Ascending aorta (tissue), 2 donors: ENCODE data around the gene LRFN4. TPM values are rescaled to one million over a fixed set of nuclear protein-coding genes. Genes with fewer than 3 reads are reported as not detected.

Experiments used
- DNase-seq, 2 donors: peaks; one replicate each; pipeline ENCODE4 v3.0.0-alpha.2; 2019; ENCODE audit warnings: low spot score in 2 of 2
- H3K27ac ChIP-seq, 2 donors: fragments of 200-600 bp; sonication (generic); one replicate each; pipeline ENCODE4 v1.5.1; 2016 to 2017; ENCODE audit warnings: mild to moderate bottlenecking in 1 of 2
- H3K27me3 ChIP-seq: fragments of 200-600 bp; sonication (generic); one replicate; pipeline ENCODE4 v1.5.1; 2017
- H3K36me3 ChIP-seq, 2 donors: fragments of 200-600 bp; sonication (generic); one replicate each; pipeline ENCODE4 v1.5.1; 2016
- H3K4me1 ChIP-seq, 2 donors: fragments of 200-600 bp; sonication (generic); one replicate each; pipeline ENCODE4 v1.5.1; 2016 to 2017; ENCODE audit warnings: mild to moderate bottlenecking in 1 of 2
- H3K4me3 ChIP-seq, 2 donors: fragments of 200-600 bp; sonication (generic); one replicate each; pipeline ENCODE4 v1.5.1; 2016 to 2017; ENCODE audit warnings: mild to moderate bottlenecking in 1 of 2
- H3K9me3 ChIP-seq, 2 donors: fragments of 200-600 bp; sonication (generic); one replicate each; pipeline ENCODE4 v1.5.1; 2016
- intact Hi-C: fragments of 100-400 bp; cut with DNase I; formaldehyde crosslinking; loops from one replicate; pipeline ENCODE4 v1.15.1; 2023
- total RNA-seq: library from RNA; depleted of rRNA; stranded (reverse); fragments of >200 nt; gene quantifications from one replicate; pipeline ENCODE4 v1.1.0, GENCODE V29; 2016
- TF ChIP-seq, protein P1 (sequence below), 3 experiments: fragments of 200-600 bp in 2 of 3; fragments of 450-650 bp in 1 of 3; sonication (generic) in 2 of 3; IDR thresholded peaks; one replicate each; pipeline ENCODE4 v1.5.1; 2016 to 2019; ENCODE audit warnings: antibody characterized with exemption in 3 of 3, mild to moderate bottlenecking in 1 of 3, moderate library complexity in 1 of 3

LRFN4 gene
- total RNA-seq, 1 donor from 2014 or later, result 60.5 TPM

DNA sequence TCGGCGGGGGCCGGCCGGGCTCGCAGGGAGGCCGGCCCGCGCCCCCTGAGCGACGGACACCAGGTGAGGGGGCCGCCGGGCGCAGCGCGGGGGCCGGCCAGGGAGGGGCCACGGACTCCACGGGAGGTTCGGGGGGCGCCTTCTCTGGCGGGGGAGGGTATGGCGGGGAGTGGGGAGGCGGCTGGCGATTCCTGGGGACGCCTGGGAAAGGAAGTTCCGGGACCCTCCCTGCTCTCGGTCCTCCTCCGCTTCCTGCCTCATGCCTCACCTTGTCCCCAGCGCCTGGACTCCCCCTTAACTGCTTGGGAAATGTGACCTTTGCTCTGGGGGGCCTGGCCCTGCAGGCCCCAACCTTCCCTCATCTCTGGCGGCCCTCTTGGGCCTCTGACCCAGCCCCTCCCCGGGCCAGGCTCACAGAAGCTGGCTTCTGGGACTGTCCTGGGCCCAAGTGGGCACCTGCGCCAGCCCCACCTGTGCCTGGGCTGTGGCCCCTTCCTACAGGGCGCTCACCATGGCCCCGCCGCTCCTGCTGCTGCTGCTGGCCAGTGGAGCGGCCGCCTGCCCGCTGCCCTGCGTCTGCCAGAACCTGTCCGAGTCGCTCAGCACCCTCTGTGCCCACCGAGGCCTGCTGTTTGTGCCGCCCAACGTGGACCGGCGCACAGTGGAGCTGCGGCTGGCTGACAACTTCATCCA is 516 bp downstream of the LRFN4 start:
- DNase-seq, result no peak
- Histone ChIP-seq H3K4me1 (peaks cover 4 to 6% of the 10 kb centered on the region in 2 donors), H3K27me3 (no peaks in the 10 kb centered on the region), H3K36me3 (no peaks in the 10 kb centered on the region), H3K27ac (peak overlapping the region; percentile 65 to 66), H3K4me3 (peak overlapping the region; percentile 64 to 85), H3K9me3 (no peaks in the 10 kb centered on the region)
- TF ChIP-seq, protein P1, sequence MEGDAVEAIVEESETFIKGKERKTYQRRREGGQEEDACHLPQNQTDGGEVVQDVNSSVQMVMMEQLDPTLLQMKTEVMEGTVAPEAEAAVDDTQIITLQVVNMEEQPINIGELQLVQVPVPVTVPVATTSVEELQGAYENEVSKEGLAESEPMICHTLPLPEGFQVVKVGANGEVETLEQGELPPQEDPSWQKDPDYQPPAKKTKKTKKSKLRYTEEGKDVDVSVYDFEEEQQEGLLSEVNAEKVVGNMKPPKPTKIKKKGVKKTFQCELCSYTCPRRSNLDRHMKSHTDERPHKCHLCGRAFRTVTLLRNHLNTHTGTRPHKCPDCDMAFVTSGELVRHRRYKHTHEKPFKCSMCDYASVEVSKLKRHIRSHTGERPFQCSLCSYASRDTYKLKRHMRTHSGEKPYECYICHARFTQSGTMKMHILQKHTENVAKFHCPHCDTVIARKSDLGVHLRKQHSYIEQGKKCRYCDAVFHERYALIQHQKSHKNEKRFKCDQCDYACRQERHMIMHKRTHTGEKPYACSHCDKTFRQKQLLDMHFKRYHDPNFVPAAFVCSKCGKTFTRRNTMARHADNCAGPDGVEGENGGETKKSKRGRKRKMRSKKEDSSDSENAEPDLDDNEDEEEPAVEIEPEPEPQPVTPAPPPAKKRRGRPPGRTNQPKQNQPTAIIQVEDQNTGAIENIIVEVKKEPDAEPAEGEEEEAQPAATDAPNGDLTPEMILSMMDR (IDR thresholded peaks at IDR 0.05), result no peak
- intact Hi-C loops, result loop anchor here (2.0 to 5.0 kb wide), 2 partner anchors 100 to 261 kb away; partner anchors contain the start of genes KDM2A and PC

GRCh38 chr11:66857927-66858185 is 992 bp downstream of the LRFN4 start:
- no peak overlapping the region for H3K4me3 ChIP-seq
- no peak for DNase-seq
- H3K27me3 ChIP-seq, result no peaks in the 10 kb centered on the region
- H3K9me3 ChIP-seq, result no peaks in the 10 kb centered on the region
- intact Hi-C loops, result loop anchor here (2.0 to 5.0 kb wide), 3 partner anchors 99 to 261 kb away; partner anchors contain the start of genes KDM2A and PC
- peak overlapping the region in 1 of 2 donors; percentile 65 for H3K27ac ChIP-seq
- peaks cover 4 to 6% of the 10 kb centered on the region in 2 donors for H3K4me1 ChIP-seq
- TF ChIP-seq, protein P1 (IDR thresholded peaks at IDR 0.05), result no peak
- H3K36me3 ChIP-seq, result no peaks in the 10 kb centered on the region

- H3K36me3 ChIP-seq, result no peaks in the 10 kb centered on the region
- H3K27ac ChIP-seq, result no peak overlapping the region
- no peak overlapping the region for H3K4me3 ChIP-seq
- DNase-seq, result no peak
- H3K27me3 ChIP-seq, result no peaks in the 10 kb centered on the region
- intact Hi-C loops, result loop anchor here (2.0 to 5.0 kb wide), 2 partner anchors 99 to 114 kb away; partner anchors contain the start of gene PC
- TF ChIP-seq, protein P1 (IDR thresholded peaks at IDR 0.05), result no peak
- peaks cover 4 to 6% of the 10 kb centered on the region in 2 donors for H3K4me1 ChIP-seq
- H3K9me3 ChIP-seq, result no peaks in the 10 kb centered on the region
Measured at GRCh38 chr11:66858186-66858938, 1.5 kb downstream of the LRFN4 start.

GRCh38 chr11:66858939-66859685 is 2.2 kb downstream of the LRFN4 start:
- Histone ChIP-seq H3K27ac (no peak overlapping the region), H3K4me3 (no peak overlapping the region), H3K4me1 (peaks cover 4 to 6% of the 10 kb centered on the region in 2 donors), H3K27me3 (no peaks in the 10 kb centered on the region), H3K9me3 (no peaks in the 10 kb centered on the region), H3K36me3 (no peaks in the 10 kb centered on the region)
- TF ChIP-seq, protein P1 (IDR thresholded peaks at IDR 0.05), result no peak
- intact Hi-C loops, result loop anchor here (2.0 to 5.0 kb wide), 2 partner anchors 98 to 114 kb away; partner anchors contain the start of gene PC
- DNase-seq, result no peak

- no peak for DNase-seq
- intact Hi-C loops, result loop anchor here (2.0 to 5.0 kb wide), 2 partner anchors 97 to 113 kb away; partner anchors contain the start of gene PC
- Histone ChIP-seq H3K36me3 (no peaks in the 10 kb centered on the region), H3K27me3 (no peaks in the 10 kb centered on the region), H3K27ac (no peak overlapping the region), H3K4me3 (no peak overlapping the region), H3K9me3 (no peaks in the 10 kb centered on the region), H3K4me1 (peaks cover 4 to 6% of the 10 kb centered on the region in 2 donors)
- TF ChIP-seq, protein P1 (IDR thresholded peaks at IDR 0.05), result no peak
Measured at GRCh38 chr11:66859686-66860448, 3.0 kb downstream of the LRFN4 start.
